A549 treated with GW870086 at 1 μM for 4 hours (cell line): ENCODE measurements around the gene OR51D1. TPM values are rescaled to one million over a fixed set of nuclear protein-coding genes. Genes with fewer than 3 reads are reported as not detected.

Experiments used
- total RNA-seq: library from RNA; stranded (reverse); fragments of 200-300 nt; extraction: Qiagen RNA extraction; gene quantifications from 5 replicates; pipeline ENCODE4 v1.2.3, GENCODE V29; 2022; ENCODE audit warnings: low read depth

The OR51D1 gene
- not detected in 5 replicates for total RNA-seq

GRCh38 chr11:4636962-4637661 is at the start of gene OR51D1:
Gene OR51D1, plus strand, starts transcription at chr11:4637477. Its CDS starts 2,314 bp downstream, at chr11:4639791.

GRCh38 chr11:4593739-4594138 is 43.5 kb upstream of the OR51D1 start, which contains the start of gene OR52I1:
Gene OR52I1, plus strand, starts transcription at chr11:4594039. Its CDS starts 0 bp downstream, at chr11:4594039.

GRCh38 chr11:4607781-4608666 is 29.3 kb upstream of the OR51D1 start, which contains the start of gene TRIM68:
Gene TRIM68, minus strand, starts transcription at chr11:4608231. Its CDS starts 2,727 bp downstream, at chr11:4605504.

GRCh38 chr11:4643682-4644081 is 6.4 kb downstream of the OR51D1 start, which contains the start of gene OR51E1:
Gene OR51E1, plus strand, starts transcription at chr11:4643982. Its CDS starts 8,545 bp downstream, at chr11:4652527.

Other genes with a start within 250 kb of the OR51D1 start
- 18.5 to 23.1 TPM (median 20.9 TPM) in 5 replicates for gene TRIM21, start 243.8 kb upstream of the OR51D1 start, total RNA-seq
- gene OR52K2, start 188.2 kb upstream of the OR51D1 start, total RNA-seq = not detected in 5 replicates
- gene OR52K1, start 154.8 kb upstream of the OR51D1 start, total RNA-seq = not detected in 5 replicates
- gene OR52M1, start 92.3 kb upstream of the OR51D1 start, total RNA-seq = not detected in 5 replicates
- gene OR52I2, start 55.7 kb upstream of the OR51D1 start, total RNA-seq = not detected in 5 replicates
- gene OR52I1, start 43.4 kb upstream of the OR51D1 start, total RNA-seq = not detected in 5 replicates
- 8.1 to 10.0 TPM (median 9.6 TPM) in 5 replicates for gene TRIM68, start 29.2 kb upstream of the OR51D1 start, total RNA-seq
- not detected in 5 replicates for gene OR51E1, start 6.5 kb downstream of the OR51D1 start, total RNA-seq
- not detected in 5 replicates for gene OR51E2, start 60.4 kb downstream of the OR51D1 start, total RNA-seq
- not detected in 5 replicates for gene MMP26, start 67.3 kb downstream of the OR51D1 start, total RNA-seq
- not detected in 5 replicates for gene OR51F1, start 132.5 kb downstream of the OR51D1 start, total RNA-seq
- not detected in 5 replicates for gene OR52R1, start 166.9 kb downstream of the OR51D1 start, total RNA-seq
- gene OR51F2, start 183.8 kb downstream of the OR51D1 start, total RNA-seq = not detected in 5 replicates
- not detected in 5 replicates for gene OR51S1, start 211.7 kb downstream of the OR51D1 start, total RNA-seq
- gene OR51T1, start 244.4 kb downstream of the OR51D1 start, total RNA-seq = not detected in 5 replicates